ENCODE measurements around the gene OSBPL9. TPM values are rescaled to one million over a fixed set of nuclear protein-coding genes. Genes with fewer than 3 reads are reported as not detected.

Gene OSBPL9
- total RNA-seq, 2 donors from 2014 or later = 60.0 to 60.8 TPM

GRCh38 chr1:51634618-51635017 lies 17.7 kb downstream of the OSBPL9 start:
- TF ChIP-seq CTCF (IDR thresholded peaks at IDR 0.05) = no peak
- Histone ChIP-seq H3K4me3 (no peak overlapping the region), H3K4me1 (peaks cover 0 to 18% of the 10 kb centered on the region in 2 donors), H3K27ac (no peak overlapping the region), H3K27me3 (no peaks in the 10 kb centered on the region), H3K36me3 (no peaks in the 10 kb centered on the region), H3K9me3 (no peaks in the 10 kb centered on the region)
- DNase-seq (ENCODE audit: low spot score) = no peak

- DNase-seq (ENCODE audit: low spot score) = no peak
- Histone ChIP-seq H3K4me1 (peaks cover 0 to 19% of the 10 kb centered on the region in 2 donors), H3K4me3 (no peak overlapping the region), H3K27me3 (no peaks in the 10 kb centered on the region), H3K9me3 (no peaks in the 10 kb centered on the region), H3K27ac (no peak overlapping the region), H3K36me3 (no peaks in the 10 kb centered on the region)
- TF ChIP-seq CTCF (IDR thresholded peaks at IDR 0.05) = no peak
Observed at GRCh38 chr1:51635615-51636014, 18.7 kb downstream of the OSBPL9 start.

GRCh38 chr1:51636191-51636590 lies 19.3 kb downstream of the OSBPL9 start:
- peaks cover 0 to 25% of the 10 kb centered on the region in 2 donors for H3K4me1 ChIP-seq

GRCh38 chr1:51636764-51637522 lies 20.1 kb downstream of the OSBPL9 start:
- no peaks in the 10 kb centered on the region for H3K9me3 ChIP-seq
- no peak for TF ChIP-seq CTCF (IDR thresholded peaks at IDR 0.05)
- no peaks in the 10 kb centered on the region for H3K36me3 ChIP-seq
- peak overlapping the region; percentile 76 to 86 for H3K27ac ChIP-seq
- no peak overlapping the region for H3K4me3 ChIP-seq
- H3K4me1 ChIP-seq = peaks cover 0 to 28% of the 10 kb centered on the region in 2 donors
- H3K27me3 ChIP-seq = no peaks in the 10 kb centered on the region
- DNase-seq (ENCODE audit: low spot score) = peak; percentile 83

More at GRCh38 chr1:51636191-51636590, 19.3 kb downstream of the OSBPL9 start:
- Histone ChIP-seq H3K9me3 (no peaks in the 10 kb centered on the region), H3K36me3 (no peaks in the 10 kb centered on the region), H3K27me3 (no peaks in the 10 kb centered on the region), H3K27ac (peak overlapping the region; percentile 76 to 86), H3K4me3 (no peak overlapping the region)
- TF ChIP-seq CTCF (IDR thresholded peaks at IDR 0.05) = no peak
- DNase-seq (ENCODE audit: low spot score) = no peak

- no peak for TF ChIP-seq CTCF (IDR thresholded peaks at IDR 0.05)
- no peak for DNase-seq (ENCODE audit: low spot score)
- Histone ChIP-seq H3K36me3 (no peaks in the 10 kb centered on the region), H3K27me3 (no peaks in the 10 kb centered on the region), H3K4me1 (peaks cover 0 to 41% of the 10 kb centered on the region in 2 donors), H3K27ac (peak overlapping the region; percentile 76 to 86), H3K4me3 (no peak overlapping the region), H3K9me3 (no peaks in the 10 kb centered on the region)
Observed at GRCh38 chr1:51638350-51638749, 21.5 kb downstream of the OSBPL9 start.
